ENCODE results near the gene PPP1R15B. TPM values are rescaled to one million over a fixed set of nuclear protein-coding genes. Genes with fewer than 3 reads are reported as not detected.

Gene PPP1R15B
- total RNA-seq, 1 experiment from 2014 or later, result 24.8 TPM

DNA sequence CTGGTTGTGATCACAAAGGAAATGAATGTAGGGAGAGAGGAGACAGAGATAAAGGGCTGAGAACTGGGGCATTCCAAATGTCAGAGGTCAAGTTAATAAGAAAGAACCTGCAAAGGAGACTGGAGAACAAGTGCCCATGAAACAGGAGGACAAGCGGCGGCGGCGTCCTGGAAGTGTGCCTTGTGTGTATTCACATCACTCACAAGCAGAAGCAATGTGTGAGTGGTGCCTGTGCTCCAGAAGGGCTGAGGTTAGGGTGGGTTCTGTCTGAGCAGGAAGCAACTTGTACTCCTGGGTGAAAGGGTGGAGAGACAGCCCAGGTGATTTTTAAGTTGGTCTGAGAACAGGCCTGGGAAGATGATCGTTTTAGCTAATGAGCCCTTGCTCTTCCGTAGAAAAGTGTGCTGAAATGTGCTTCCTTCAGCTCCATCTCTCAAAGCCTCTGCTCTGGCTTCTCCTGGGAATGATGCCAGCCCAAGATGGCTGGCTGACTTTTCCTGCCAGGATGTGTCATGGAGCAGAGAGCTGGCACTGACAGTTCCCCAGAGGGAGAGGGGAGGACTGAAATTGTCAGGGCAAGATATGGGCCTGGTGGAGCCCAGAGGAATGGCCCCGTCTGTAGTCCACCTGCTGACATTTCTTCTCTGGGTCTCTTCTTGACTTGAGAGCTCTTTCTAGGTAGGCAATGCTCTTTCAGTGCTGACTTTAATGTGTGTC lies 26.8 kb downstream of the PPP1R15B start:
- no peak for DNase-seq (ENCODE audit: low read depth, low spot score)
- in situ Hi-C loops (cut with HindIII; ENCODE audit: low pct_unique_long_range_greater_than_20kb, low sequenced_read_pairs), result no loop called here

GRCh38 chr1:204383163-204383904 lies 28.3 kb downstream of the PPP1R15B start:
- in situ Hi-C loops (cut with HindIII; ENCODE audit: low pct_unique_long_range_greater_than_20kb, low sequenced_read_pairs), result no loop called here
- DNase-seq (ENCODE audit: low read depth, low spot score), result peak; percentile 44

DNA sequence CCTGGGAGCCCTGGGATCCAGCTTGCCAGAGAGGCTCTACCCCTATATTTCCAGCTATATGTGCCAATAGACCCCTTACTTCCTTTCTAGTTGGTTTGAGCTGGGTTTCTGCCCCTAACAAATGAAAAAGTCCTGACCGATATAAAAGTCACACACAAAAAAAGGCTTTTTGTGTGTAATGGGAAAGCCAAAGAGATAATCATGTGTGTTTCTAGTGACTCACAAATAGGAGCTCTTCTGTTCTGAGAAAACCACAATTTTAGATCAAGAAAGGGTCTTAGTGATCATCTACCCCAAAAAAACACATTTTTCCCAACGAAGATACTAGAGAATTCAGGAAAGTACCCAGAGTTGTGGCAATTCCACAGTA lies 28.9 kb downstream of the PPP1R15B start:
- in situ Hi-C loops (cut with HindIII; ENCODE audit: low pct_unique_long_range_greater_than_20kb, low sequenced_read_pairs), result no loop called here
- DNase-seq (ENCODE audit: low read depth, low spot score), result peak; percentile 62

DNA sequence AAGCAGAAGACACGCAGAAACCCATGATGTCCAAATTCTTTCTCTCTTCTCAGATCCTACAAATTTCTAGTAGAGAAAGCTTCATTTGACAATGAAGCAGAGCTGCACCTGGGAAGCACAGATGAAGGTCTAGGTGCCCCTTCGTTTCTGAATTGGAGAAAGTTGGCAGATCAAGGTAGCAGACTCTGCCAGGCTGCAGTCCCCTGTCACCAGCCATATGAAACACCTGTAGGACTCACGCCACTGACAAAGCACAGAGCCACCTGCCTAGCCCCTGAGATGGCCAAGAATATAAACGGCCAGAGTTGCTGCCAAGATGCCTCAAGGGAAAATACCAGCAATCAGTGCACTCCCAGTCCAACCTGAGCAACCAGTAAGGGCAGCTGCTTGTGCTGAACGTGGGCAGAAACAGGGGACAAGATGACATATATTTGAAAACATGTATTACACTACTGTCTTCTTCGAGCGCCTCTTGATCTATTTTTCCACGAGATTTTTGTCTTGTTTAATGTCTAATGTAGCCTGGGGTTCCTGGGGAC lies 31.3 kb downstream of the PPP1R15B start:
- in situ Hi-C loops (cut with HindIII; ENCODE audit: low pct_unique_long_range_greater_than_20kb, low sequenced_read_pairs), result no loop called here
- no peak for DNase-seq (ENCODE audit: low read depth, low spot score)

DNA sequence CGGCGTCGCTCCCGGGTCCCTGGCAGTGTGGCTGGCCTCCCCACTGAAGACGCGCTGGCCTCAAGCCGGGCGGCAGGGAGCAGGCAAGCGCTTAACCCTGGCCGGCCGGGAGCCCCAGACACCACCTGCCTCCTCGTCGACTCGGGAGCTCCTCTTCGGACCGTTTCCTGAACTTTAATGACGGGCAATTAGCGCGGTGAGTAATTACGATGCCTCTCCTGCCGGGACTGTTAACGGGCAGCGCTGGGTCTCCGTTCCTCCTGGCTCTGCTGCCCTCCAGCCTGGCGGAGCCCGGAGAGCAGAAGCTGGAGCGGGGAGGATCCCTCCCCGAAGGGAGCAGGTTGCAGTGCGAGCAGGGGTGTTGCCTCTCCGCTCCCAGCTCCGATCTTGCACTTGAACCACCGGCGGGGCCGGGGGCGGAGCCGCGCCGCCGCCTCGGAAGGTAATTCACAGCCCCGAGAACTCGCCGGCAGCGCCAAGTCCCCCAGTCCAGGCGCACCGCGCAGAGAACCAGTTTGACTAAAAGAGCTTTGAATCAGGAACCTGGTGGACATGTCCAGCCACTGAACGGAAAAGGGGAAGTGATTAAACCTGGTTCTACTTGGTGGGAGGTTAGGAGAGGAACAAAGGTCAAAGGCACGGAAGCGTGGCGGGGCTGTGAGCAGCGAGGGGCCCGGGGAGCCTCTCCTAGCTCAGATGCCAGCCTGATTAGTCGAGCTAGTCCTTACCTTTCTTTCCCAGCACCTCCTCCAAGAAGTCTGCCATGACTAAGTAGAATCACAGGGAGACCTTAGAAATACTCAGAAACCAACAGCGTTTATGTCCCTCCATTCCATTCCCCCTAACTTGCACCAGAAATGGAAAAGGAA lies 33.6 kb downstream of the PPP1R15B start:
- DNase-seq (ENCODE audit: low read depth, low spot score), result no peak
- in situ Hi-C loops (cut with HindIII; ENCODE audit: low pct_unique_long_range_greater_than_20kb, low sequenced_read_pairs), result no loop called here

GRCh38 chr1:204376919-204377799 lies 34.5 kb downstream of the PPP1R15B start:
- in situ Hi-C loops (cut with HindIII; ENCODE audit: low pct_unique_long_range_greater_than_20kb, low sequenced_read_pairs), result no loop called here
- DNase-seq (ENCODE audit: low read depth, low spot score), result no peak

- in situ Hi-C loops (cut with HindIII; ENCODE audit: low pct_unique_long_range_greater_than_20kb, low sequenced_read_pairs), result no loop called here
- DNase-seq (ENCODE audit: low read depth, low spot score), result no peak
These were observed 35.2 kb downstream of the PPP1R15B start for GRCh38 chr1:204376465-204376864.

DNA sequence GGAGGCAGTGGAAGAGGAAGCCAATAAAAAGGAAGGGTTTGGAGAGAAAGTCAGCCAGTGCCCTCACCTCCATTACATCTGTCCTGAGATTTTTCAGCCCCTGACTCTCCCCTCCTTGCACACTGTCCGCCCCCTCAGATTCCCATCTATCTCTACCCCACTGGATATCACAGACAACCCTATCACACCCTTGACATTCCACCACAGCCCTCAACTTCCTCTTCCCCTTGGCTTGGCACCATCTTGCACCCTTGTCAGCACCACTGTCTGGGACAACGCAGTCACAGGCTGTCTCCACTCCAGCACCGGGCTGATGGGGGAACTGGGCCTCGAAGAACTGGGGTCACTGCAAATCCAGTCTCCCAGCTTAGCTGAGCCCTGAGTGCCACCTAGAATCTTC lies 37.7 kb downstream of the PPP1R15B start:
- DNase-seq (ENCODE audit: low read depth, low spot score), result no peak
- in situ Hi-C loops (cut with HindIII; ENCODE audit: low pct_unique_long_range_greater_than_20kb, low sequenced_read_pairs), result no loop called here

- in situ Hi-C loops (cut with HindIII; ENCODE audit: low pct_unique_long_range_greater_than_20kb, low sequenced_read_pairs), result no loop called here
- DNase-seq (ENCODE audit: low read depth, low spot score), result no peak
These were observed 41.4 kb downstream of the PPP1R15B start for GRCh38 chr1:204370176-204370575.

GRCh38 chr1:204368996-204369726 lies 42.5 kb downstream of the PPP1R15B start:
- in situ Hi-C loops (cut with HindIII; ENCODE audit: low pct_unique_long_range_greater_than_20kb, low sequenced_read_pairs), result loop anchor here (10.0 kb wide), 1 partner anchor 154 kb away; the partner anchor contains the start of gene GOLT1A

DNA sequence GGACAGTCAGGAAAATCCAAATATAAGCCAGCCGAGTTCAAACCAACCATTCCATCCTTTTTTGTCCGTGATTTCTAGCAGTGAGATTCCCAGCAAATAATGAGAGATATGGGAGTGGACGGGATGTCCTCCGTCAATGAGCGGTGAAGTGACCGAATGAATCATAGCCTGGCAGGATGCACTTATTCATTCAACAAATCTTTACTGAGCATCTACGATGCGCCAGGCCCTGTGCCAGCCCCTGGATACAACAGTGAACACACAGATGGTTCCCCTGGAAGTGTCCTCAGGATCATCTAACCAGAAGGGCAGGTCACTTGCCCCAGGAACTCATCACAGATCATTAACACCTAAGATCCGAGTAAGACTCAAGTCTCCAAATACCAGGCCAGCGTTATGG lies 43.7 kb downstream of the PPP1R15B start:
- in situ Hi-C loops (cut with HindIII; ENCODE audit: low pct_unique_long_range_greater_than_20kb, low sequenced_read_pairs), result loop anchor here (10.0 kb wide), 1 partner anchor 153 kb away; the partner anchor contains the start of gene GOLT1A
- no peak for DNase-seq (ENCODE audit: low read depth, low spot score)

More at GRCh38 chr1:204368996-204369726, 42.5 kb downstream of the PPP1R15B start:
- no peak for DNase-seq (ENCODE audit: low read depth, low spot score)

GRCh38 chr1:204367193-204367858 lies 44.3 kb downstream of the PPP1R15B start:
- DNase-seq (ENCODE audit: low read depth, low spot score), result no peak
- in situ Hi-C loops (cut with HindIII; ENCODE audit: low pct_unique_long_range_greater_than_20kb, low sequenced_read_pairs), result loop anchor here (10.0 kb wide), 1 partner anchor 153 kb away; the partner anchor contains the start of gene GOLT1A

DNA sequence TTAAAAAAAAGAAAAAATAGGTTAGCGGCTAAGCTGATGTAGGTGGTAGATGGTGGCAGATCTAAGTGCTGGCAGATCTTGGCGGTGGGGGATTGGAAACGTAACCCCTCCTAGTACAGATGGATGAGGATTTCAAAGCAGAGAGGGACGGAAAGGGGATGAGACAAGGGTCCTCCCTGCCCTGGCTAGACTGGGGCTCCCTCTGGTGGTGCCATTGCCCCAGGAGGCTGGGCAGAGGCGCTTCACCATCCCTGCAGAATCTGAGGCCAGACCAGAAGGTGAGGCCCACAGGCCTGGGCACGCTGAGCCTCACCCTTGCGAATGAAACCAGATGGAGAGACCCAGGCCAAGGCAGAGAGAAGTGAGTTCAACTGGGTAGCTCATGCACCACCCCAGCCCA lies 44.9 kb downstream of the PPP1R15B start:
- DNase-seq (ENCODE audit: low read depth, low spot score), result peak; percentile 49
- in situ Hi-C loops (cut with HindIII; ENCODE audit: low pct_unique_long_range_greater_than_20kb, low sequenced_read_pairs), result loop anchor here (10.0 kb wide), 1 partner anchor 152 kb away; the partner anchor contains the start of gene GOLT1A

DNA sequence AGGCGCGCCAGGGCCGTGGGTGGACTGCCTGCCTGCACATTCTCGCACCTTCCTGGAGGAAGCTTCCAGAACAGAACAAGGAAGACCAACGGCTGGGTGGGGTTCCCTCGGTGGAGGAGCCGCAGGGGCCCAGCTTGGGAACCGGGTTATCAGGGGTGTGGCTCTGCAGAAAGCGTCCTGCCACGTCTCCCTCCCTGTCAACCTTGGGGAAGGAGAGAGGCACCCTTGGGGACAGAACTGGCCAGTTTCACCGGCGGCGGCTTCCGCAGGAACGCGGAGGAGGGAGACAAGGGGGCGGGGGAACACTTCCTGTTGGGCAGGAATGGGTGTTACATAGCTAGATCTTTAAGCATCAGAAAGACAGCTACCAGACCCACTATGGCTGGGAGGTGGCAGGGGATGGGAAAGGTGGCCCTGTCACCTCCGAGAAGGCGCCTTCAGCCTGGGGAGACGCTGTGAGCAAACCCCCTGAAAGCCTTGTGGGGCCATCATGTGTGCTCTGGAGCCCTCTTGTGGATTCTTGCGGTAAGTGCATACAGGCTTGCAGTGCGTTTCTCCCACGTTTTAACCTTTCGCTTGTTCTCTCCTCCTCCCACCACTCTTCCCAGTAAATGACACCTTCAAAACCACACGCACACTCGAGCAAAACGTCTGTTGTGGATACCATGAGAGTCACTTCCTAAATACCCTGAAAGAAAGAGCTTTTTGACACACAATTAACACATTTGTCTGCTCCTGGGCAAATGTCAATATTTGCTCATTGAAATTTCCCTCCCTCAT lies 48.1 kb downstream of the PPP1R15B start:
- in situ Hi-C loops (cut with HindIII; ENCODE audit: low pct_unique_long_range_greater_than_20kb, low sequenced_read_pairs), result loop anchor here (10.0 kb wide), 1 partner anchor 149 kb away; the partner anchor contains the start of gene GOLT1A
- DNase-seq (ENCODE audit: low read depth, low spot score), result peak; percentile 78

DNA sequence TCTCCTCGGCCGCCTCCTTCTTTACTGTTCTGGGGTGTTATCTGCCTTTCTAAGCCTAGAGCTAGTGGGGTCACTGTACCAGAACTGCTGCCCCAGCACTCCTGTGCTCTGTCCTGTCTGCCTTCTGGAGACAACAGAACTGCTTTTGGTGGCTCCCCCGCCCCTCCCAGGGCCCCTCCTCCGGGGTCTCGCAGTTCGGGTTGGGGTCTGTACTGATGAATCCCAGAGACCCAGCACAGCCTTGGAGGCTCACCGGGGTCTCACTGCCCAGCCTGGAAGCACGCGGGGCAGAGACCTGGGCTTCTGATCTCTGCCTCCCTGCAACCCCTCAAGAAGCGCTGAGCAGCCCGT lies 48.7 kb downstream of the PPP1R15B start:
- in situ Hi-C loops (cut with HindIII; ENCODE audit: low pct_unique_long_range_greater_than_20kb, low sequenced_read_pairs), result loop anchor here (10.0 kb wide), 1 partner anchor 148 kb away; the partner anchor contains the start of gene GOLT1A
- DNase-seq (ENCODE audit: low read depth, low spot score), result no peak
